Mesothelial cell of epicardium (in vitro differentiated cells): ENCODE measurements around the gene RFLNA. TPM values are rescaled to one million over a fixed set of nuclear protein-coding genes. Genes with fewer than 3 reads are reported as not detected.

Experiments
- DNase-seq, 2 experiments: peaks; one replicate each; pipeline ENCODE4 v3.0.0; 2021; ENCODE audit warnings: low spot score in 2 of 2; ENCODE audit not compliant: unreplicated experiment in 2 of 2
- H3K27ac Mint-ChIP-seq: 2 replicates; pipeline ENCODE4 v1.8.0; 2021; ENCODE audit warnings: mixed read lengths
- H3K27me3 Mint-ChIP-seq: 2 replicates; pipeline ENCODE4 v1.8.0; 2021; ENCODE audit warnings: low read depth, mixed read lengths
- H3K36me3 Mint-ChIP-seq: 2 replicates; pipeline ENCODE4 v1.8.0; 2021; ENCODE audit warnings: mixed read lengths
- H3K4me1 Mint-ChIP-seq: 2 replicates; pipeline ENCODE4 v1.8.0; 2021; ENCODE audit warnings: mixed read lengths
- H3K4me3 Mint-ChIP-seq: 2 replicates; pipeline ENCODE4 v1.8.0; 2021; ENCODE audit warnings: mild to moderate bottlenecking, moderate library complexity, mixed read lengths
- H3K9me3 Mint-ChIP-seq: 2 replicates; pipeline ENCODE4 v1.8.0; 2021; ENCODE audit warnings: mixed read lengths
- CTCF ChIP-seq: fragments of 200-600 bp; sonication (generic); IDR thresholded peaks from one replicate; pipeline ENCODE4 v1.5.0; 2021; ENCODE audit warnings: antibody characterized with exemption; ENCODE audit not compliant: unreplicated experiment
- total RNA-seq: library from RNA; stranded (reverse); gene quantifications from 3 replicates; pipeline ENCODE4 v1.2.1, GENCODE V29; 2021

Gene RFLNA
- total RNA-seq, 1 donor from 2014 or later = 41.0 TPM

GRCh38 chr12:124283326-124283725, 11.6 kb upstream of the RFLNA start:
- Mint-ChIP-seq H3K27me3 (no peaks in the 10 kb centered on the region), H3K4me3 (no peak overlapping the region), H3K4me1 (peaks cover 17% of the 10 kb centered on the region), H3K9me3 (peaks cover 25% of the 10 kb centered on the region), H3K36me3 (peaks cover 18% of the 10 kb centered on the region), H3K27ac (no peak overlapping the region)
- no peak for DNase-seq
- TF ChIP-seq CTCF = no peak

- H3K27ac Mint-ChIP-seq = no peak overlapping the region
- no peaks in the 10 kb centered on the region for H3K27me3 Mint-ChIP-seq
- peaks cover 15% of the 10 kb centered on the region for H3K4me1 Mint-ChIP-seq
- peaks cover 25% of the 10 kb centered on the region for H3K9me3 Mint-ChIP-seq
- no peak overlapping the region for H3K4me3 Mint-ChIP-seq
- no peak for DNase-seq
- H3K36me3 Mint-ChIP-seq = peaks cover 18% of the 10 kb centered on the region
- TF ChIP-seq CTCF = no peak
Measured at GRCh38 chr12:124284368-124284767, 10.5 kb upstream of the RFLNA start.

GRCh38 chr12:124286414-124286813, 8.5 kb upstream of the RFLNA start:
- Mint-ChIP-seq H3K9me3 (peaks cover 21% of the 10 kb centered on the region), H3K27ac (no peak overlapping the region), H3K27me3 (no peaks in the 10 kb centered on the region), H3K4me1 (peaks cover 21% of the 10 kb centered on the region), H3K4me3 (no peak overlapping the region), H3K36me3 (peaks cover 18% of the 10 kb centered on the region)
- no peak for DNase-seq
- TF ChIP-seq CTCF = no peak

- no peak for DNase-seq
- Mint-ChIP-seq H3K36me3 (peaks cover 18% of the 10 kb centered on the region), H3K4me3 (no peak overlapping the region), H3K27me3 (no peaks in the 10 kb centered on the region), H3K9me3 (peaks cover 18% of the 10 kb centered on the region), H3K27ac (no peak overlapping the region), H3K4me1 (peaks cover 21% of the 10 kb centered on the region)
- TF ChIP-seq CTCF = no peak
Measured at GRCh38 chr12:124286971-124287370, 7.9 kb upstream of the RFLNA start.

GRCh38 chr12:124289634-124290600, 5.0 kb upstream of the RFLNA start:
- H3K27ac Mint-ChIP-seq = no peak overlapping the region
- no peak overlapping the region for H3K4me3 Mint-ChIP-seq
- no peak for TF ChIP-seq CTCF
- no peaks in the 10 kb centered on the region for H3K27me3 Mint-ChIP-seq
- peaks cover 33% of the 10 kb centered on the region for H3K4me1 Mint-ChIP-seq
- DNase-seq = no peak
- peaks cover 12% of the 10 kb centered on the region for H3K36me3 Mint-ChIP-seq
- peaks cover 10% of the 10 kb centered on the region for H3K9me3 Mint-ChIP-seq
